Measurements from ENCODE around the gene HMGXB4. TPM values are rescaled to one million over a fixed set of nuclear protein-coding genes. Genes with fewer than 3 reads are reported as not detected.

The HMGXB4 gene
- total and polyA plus RNA-seq, 2 of the 13 experiments (the other 11 are each of a cell fraction or from before 2014, with no cell fraction given): 13.9 to 16.3 TPM

DNA sequence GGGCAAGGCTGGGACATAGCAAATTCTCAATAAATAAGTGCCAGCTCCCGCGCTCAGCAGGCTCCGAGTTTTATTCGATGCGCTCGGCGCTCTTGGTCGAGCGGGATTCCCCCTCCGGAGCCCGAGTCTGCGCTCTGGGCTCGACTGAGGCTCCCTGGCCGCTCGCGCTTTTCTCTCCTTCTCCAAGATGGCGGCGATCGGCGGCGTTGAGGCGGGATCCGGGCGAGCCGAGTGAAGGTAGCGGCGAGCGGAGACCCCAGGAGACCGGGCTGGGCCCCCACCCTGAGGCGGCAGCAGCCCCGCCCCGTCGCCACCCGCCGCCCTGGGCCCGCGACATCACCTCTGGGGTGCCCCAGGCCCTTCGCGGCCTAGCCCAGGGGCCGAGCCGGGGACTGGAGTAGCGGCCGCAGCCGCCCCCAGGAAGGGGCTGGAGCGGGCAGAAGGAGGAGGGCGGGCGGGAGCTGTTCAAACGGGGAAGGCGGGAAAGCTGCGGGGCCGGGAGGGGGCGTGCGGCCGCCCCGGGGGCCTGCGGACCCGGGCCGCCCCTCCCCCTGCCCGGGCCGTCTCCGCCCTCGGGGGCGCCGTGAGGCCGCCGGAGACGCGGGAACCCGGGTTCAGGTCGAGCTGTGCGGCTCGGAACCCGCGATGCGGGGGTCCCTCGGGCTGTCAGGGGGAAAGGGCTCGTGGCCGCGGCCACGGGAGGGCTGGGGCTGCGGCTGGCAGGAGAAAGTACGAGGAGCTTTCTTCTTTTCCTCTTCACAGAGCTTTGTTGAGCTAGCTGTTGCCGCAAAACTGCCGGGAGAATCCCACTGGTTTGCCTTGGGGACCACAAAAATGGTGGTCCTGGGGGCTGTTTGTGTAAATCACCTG, at the start of gene HMGXB4 (continued):
- TF ChIP-seq, protein P1, sequence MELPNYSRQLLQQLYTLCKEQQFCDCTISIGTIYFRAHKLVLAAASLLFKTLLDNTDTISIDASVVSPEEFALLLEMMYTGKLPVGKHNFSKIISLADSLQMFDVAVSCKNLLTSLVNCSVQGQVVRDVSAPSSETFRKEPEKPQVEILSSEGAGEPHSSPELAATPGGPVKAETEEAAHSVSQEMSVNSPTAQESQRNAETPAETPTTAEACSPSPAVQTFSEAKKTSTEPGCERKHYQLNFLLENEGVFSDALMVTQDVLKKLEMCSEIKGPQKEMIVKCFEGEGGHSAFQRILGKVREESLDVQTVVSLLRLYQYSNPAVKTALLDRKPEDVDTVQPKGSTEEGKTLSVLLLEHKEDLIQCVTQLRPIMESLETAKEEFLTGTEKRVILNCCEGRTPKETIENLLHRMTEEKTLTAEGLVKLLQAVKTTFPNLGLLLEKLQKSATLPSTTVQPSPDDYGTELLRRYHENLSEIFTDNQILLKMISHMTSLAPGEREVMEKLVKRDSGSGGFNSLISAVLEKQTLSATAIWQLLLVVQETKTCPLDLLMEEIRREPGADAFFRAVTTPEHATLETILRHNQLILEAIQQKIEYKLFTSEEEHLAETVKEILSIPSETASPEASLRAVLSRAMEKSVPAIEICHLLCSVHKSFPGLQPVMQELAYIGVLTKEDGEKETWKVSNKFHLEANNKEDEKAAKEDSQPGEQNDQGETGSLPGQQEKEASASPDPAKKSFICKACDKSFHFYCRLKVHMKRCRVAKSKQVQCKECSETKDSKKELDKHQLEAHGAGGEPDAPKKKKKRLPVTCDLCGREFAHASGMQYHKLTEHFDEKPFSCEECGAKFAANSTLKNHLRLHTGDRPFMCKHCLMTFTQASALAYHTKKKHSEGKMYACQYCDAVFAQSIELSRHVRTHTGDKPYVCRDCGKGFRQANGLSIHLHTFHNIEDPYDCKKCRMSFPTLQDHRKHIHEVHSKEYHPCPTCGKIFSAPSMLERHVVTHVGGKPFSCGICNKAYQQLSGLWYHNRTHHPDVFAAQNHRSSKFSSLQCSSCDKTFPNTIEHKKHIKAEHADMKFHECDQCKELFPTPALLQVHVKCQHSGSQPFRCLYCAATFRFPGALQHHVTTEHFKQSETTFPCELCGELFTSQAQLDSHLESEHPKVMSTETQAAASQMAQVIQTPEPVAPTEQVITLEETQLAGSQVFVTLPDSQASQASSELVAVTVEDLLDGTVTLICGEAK (IDR thresholded peaks at IDR 0.05): no peak
- TF ChIP-seq, protein P1 (CRISPR knock-in tag; IDR thresholded peaks at IDR 0.05): peak; percentile 84
- 0 out of 2 replicates have a peak, but pooled peaks have one; percentile 55 for TF ChIP-seq ZNF329 (CRISPR knock-in tag; IDR thresholded peaks at IDR 0.05; ENCODE audit: low read depth)
- peak; percentile 82; the same call in 1 of the 2 replicates for TF ChIP-seq TSC22D2 (CRISPR knock-in tag; IDR thresholded peaks at IDR 0.05; ENCODE audit: borderline replicate concordance)
- TF ChIP-seq ZNF792 (CRISPR knock-in tag; IDR thresholded peaks at IDR 0.05): peak; percentile 37; the same call in 1 of the 2 replicates
- peak; percentile 95 for TF ChIP-seq KMT2A (CRISPR knock-in tag; IDR thresholded peaks at IDR 0.05)
- TF ChIP-seq ZNF549 (CRISPR knock-in tag; IDR thresholded peaks at IDR 0.05): 0 out of 2 replicates have a peak, but pooled peaks have one; percentile 49
- no peak for TF ChIP-seq ARID2 (CRISPR knock-in tag; IDR thresholded peaks at IDR 0.05; ENCODE audit: borderline replicate concordance)
- peak; percentile 53; the same call in 1 of the 2 replicates for TF ChIP-seq NR2C2 (CRISPR knock-in tag; IDR thresholded peaks at IDR 0.05; ENCODE audit: borderline replicate concordance)
- no peak for TF ChIP-seq SRSF4 (IDR thresholded peaks at IDR 0.05; ENCODE audit: low read depth, low read length, poor library complexity, severe bottlenecking)
- TF ChIP-seq KLF12 (CRISPR knock-in tag; IDR thresholded peaks at IDR 0.05; ENCODE audit: borderline replicate concordance): peak; percentile 82; the same call in 1 of the 2 replicates
- TF ChIP-seq SMYD3 (CRISPR knock-in tag; IDR thresholded peaks at IDR 0.05): no peak
- 0 out of 2 replicates have a peak, but pooled peaks have one; percentile 4 for TF ChIP-seq FOXJ3 (CRISPR knock-in tag; IDR thresholded peaks at IDR 0.05; ENCODE audit: borderline replicate concordance)
- no peak for TF ChIP-seq ZNF7 (CRISPR knock-in tag; IDR thresholded peaks at IDR 0.05)
- TF ChIP-seq ZNF501 (CRISPR knock-in tag; IDR thresholded peaks at IDR 0.05): peak; percentile 71
- TF ChIP-seq NFIC (IDR thresholded peaks at IDR 0.05; ENCODE audit: low read length): 0 out of 2 replicates have a peak, but pooled peaks have one; percentile 25
- no peak for TF ChIP-seq SRSF9 (IDR thresholded peaks at IDR 0.05; ENCODE audit: borderline replicate concordance, insufficient read depth, low read depth, low read length, poor library complexity, severe bottlenecking)
- no peak for TF ChIP-seq HHEX (CRISPR knock-in tag; IDR thresholded peaks at IDR 0.05)
- peak; percentile 92 for TF ChIP-seq HES4 (CRISPR knock-in tag; IDR thresholded peaks at IDR 0.05; ENCODE audit: borderline replicate concordance)
- 0 out of 2 replicates have a peak, but pooled peaks have one; percentile 47 for TF ChIP-seq ZFP36L1 (CRISPR knock-in tag; IDR thresholded peaks at IDR 0.05)
- TF ChIP-seq, protein P2, sequence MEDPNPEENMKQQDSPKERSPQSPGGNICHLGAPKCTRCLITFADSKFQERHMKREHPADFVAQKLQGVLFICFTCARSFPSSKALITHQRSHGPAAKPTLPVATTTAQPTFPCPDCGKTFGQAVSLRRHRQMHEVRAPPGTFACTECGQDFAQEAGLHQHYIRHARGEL (CRISPR knock-in tag; IDR thresholded peaks at IDR 0.05): no peak

Data from HepG2 (cell line).